Left hindlimb (tissue), 1 donor: Measurements from ENCODE around the gene TNXB.
"Not testable (repeated sequence)": the region's sequence is repeated elsewhere in the genome, so short reads cannot be mapped to it uniquely, and the experiment has no call there.

Experiments used
- DNase-seq: peaks from one replicate; pipeline ENCODE4 v3.0.0-alpha.2; 2018

The TNXB gene

DNA sequence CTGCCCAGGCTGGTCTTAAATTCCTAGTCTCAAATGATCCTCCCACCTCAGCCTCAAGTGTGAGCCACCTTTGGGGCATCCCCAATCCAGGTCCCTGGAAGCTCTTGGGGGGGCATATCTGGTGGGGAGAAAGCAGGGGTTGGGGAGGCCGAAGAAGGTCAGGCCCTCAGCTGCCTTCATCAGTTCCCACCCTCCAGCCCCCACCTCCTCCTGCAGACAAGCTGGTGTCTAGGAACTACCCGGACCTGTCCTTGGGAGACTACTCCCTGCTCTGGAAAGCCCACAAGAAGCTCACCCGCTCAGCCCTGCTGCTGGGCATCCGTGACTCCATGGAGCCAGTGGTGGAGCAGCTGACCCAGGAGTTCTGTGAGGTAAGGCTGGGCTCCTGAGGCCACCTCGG, 70.3 kb downstream of the TNXB start:
- DNase-seq, result not testable (repeated sequence)

GRCh38 chr6:32037598-32038524, 71.3 kb downstream of the TNXB start, which contains the start of gene CYP21A2:
TSS of gene CYP21A2 (plus strand) at chr6:32038415. CDS start at chr6:32038423, 8 bp downstream.
- DNase-seq, result not testable (repeated sequence)

DNA sequence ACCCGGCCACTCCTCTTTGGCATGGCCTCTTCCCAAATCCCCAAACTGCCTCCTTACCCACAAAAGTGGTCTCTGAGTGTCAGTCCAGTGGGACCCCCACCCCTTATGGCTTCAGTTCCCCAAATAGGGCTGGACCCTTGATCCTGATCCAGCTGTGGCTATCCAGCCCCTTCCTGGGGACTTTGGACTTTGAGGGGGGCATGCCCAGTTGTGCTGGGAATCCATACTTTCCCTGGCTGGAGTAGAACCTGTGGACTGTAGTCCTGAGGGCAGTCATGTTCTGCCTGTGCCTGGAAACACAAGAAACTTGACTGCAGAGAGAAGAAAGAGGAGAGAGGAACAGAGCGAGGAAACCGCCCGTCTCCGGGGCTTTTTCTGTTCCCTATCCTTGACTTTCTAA, 72.0 kb downstream of the TNXB start:
- not testable (repeated sequence) for DNase-seq

DNA sequence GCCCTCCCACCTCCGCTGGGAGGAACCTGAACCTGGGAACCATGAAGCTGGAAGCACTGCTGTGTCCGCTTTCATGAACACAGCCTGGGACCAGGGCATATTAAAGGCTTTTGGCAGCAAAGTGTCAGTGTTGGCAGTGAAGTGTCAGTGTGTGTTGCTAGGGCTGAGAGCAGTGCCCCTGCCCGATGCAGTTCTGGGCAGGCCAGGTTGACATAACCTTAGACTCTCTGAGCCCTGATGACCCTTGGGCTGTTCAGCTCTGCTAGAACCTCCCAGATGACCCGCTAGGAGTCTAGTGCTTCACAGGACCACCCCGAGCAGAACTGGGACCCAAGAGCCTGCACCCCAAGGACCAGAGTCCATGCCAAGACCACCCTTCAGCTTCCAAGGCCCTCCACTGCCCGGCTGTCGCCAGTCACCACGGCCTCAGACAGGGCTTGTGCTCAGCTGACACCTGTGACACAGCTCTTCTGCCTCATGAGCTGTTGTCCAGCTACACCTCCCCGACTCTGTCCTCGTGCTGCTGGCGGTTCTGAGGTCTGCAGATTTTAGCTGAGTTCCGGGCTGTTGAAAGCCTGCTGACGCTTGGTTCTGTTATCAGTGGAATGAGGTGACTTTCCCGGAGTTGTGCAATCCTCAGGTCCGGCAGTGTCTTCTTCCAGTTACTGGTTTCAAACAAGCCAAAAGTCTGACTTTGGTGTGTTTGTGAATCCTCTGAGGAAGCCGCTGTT, 73.7 kb downstream of the TNXB start:
- not testable (repeated sequence) for DNase-seq

- not testable (repeated sequence) for DNase-seq
These were observed 79.6 kb downstream of the TNXB start for GRCh38 chr6:32029553-32029952.

DNA sequence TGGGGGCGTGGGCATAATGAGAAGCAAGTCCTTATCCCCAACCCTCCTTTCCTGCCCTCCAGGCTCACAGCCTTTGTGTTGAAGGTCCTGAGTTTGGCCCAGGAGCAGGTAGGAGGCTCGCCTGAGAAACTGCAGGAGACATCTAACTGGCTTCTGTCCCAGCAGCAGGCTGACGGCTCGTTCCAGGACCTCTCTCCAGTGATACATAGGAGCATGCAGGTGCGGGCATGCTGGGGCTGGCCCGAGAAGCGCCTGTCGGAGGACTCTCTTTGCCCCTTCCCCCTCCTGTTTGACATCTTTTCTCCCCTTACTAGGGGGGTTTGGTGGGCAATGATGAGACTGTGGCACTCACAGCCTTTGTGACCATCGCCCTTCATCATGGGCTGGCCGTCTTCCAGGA, 80.5 kb downstream of the TNXB start:
- DNase-seq, result not testable (repeated sequence)

GRCh38 chr6:32022100-32022499, 87.0 kb downstream of the TNXB start:
- DNase-seq, result not testable (repeated sequence)

GRCh38 chr6:32014547-32014946, 94.6 kb downstream of the TNXB start, which contains the start of gene C4B:
TSS of gene C4B (plus strand) at chr6:32014795. CDS start at chr6:32014846, 51 bp downstream.
- DNase-seq, result not testable (repeated sequence)

DNA sequence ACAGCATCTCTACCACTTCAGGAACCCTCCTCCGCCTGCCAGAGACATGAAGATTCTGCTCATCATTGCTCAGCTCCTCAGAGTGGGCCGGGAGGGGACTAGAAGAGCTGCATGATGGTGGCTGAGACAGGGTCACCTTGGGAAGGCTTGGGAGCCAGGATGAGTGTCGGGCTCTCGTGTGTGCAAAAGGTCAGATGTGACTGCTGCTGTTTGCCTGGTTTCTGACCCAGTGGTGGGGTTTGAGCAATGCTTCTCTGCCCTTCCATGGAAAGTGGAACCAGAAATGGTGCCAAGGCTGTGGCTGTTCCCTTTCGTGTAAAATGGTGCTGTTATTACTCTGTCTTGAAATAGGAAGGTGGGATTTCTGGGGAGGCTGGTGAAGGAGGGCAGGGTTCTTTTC, 95.4 kb downstream of the TNXB start:
- DNase-seq, result not testable (repeated sequence)

GRCh38 chr6:32012941-32013617, 96.1 kb downstream of the TNXB start:
- peak; percentile 6 for DNase-seq

DNA sequence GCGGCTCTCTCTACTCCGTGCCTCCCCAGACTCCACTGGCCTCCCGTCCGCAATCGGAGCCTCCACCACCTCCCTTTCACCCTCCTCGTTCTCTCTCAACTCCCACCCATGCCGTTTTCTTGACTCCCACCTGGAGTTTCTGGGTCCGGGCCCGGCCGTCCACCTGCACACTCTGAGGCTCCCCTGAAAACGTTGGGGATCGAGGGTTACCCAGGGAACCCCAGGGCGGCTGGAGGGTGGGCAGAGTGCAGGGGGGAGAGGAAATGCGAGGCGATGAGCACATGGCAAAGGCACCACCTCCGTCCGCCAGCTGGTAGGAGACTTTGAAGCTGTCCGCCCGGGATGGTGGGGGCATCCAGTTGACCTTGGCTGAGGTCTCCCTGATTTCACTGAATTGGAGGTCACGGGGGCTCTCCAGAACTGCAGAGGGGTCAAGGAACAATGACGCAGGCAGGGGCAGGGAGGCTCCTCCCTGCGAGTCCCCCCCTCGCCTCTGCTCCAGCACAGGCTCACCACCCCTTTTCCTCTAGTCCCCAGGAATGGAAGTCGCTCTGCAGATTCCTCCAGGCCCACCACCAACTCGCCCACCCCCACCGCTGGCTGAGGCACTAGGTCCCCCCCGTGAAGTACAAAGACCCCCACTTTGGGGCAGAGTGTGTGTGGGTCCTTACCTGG, 98.1 kb downstream of the TNXB start:
- DNase-seq, result peak; percentile 29

DNA sequence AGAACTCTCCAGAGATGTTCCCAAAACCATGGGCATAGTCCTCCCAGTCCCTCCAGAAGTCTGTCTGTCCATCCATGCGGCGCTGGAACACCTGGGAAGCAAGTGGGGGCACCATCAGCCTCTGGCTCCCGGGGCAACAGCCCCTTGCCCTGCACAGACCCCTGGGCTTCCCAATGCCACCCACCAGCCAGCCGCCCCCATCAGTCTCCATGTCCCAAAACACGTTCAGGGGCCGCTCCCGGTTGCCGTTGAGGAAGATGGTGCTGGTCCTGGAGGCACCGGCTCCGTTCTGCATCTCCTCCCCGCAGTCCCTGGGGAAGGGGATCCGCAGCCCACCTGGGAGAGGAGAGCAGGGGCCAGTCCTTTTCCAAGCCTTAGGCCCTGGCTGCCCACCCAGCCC, 99.6 kb downstream of the TNXB start:
- DNase-seq, result not testable (repeated sequence)

- not testable (repeated sequence) for DNase-seq
These were observed 100.5 kb downstream of the TNXB start for GRCh38 chr6:32008616-32009015.

- not testable (repeated sequence) for DNase-seq
These were observed 101.1 kb downstream of the TNXB start for GRCh38 chr6:32008037-32008436.

GRCh38 chr6:32007086-32007485, 102.1 kb downstream of the TNXB start:
- peak; percentile 16 for DNase-seq

DNA sequence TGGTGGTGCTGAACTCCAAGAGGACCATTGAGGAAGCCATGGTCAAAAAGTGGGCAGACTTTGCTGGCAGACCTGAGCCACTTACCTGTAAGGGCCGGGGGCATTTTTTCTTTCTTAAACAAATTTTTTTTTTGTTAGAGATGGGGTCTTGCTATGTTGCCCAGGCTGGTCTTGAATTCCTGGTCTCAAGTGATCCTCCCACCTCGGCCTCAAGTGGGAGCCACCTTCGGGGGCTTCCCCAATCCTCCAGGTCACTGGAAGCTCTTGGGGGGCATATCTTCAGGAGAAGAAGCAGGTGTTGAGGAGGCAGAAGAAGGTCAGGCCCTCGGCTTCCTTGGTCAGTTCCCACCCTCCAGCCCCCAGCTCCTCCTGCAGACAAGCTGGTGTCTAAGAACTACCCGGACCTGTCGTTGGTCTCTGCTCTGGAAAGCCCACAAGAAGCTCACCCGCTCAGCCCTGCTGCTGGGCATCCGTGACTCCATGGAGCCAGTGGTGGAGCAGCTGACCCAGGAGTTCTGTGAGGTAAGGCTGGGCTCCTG, 103.1 kb downstream of the TNXB start:
- peak; percentile 6 for DNase-seq

DNA sequence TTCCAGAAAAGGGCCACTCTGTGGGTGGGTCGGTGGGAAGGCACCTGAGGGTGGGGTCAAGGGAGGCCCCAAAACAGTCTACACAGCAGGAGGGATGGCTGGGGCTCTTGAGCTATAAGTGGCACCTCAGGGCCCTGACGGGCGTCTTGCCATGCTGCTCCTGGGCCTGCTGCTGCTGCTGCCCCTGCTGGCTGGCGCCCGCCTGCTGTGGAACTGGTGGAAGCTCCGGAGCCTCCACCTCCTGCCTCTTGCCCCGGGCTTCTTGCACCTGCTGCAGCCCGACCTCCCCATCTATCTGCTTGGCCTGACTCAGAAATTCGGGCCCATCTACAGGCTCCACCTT, 103.6 kb downstream of the TNXB start:
- DNase-seq, result peak; percentile 10

DNA sequence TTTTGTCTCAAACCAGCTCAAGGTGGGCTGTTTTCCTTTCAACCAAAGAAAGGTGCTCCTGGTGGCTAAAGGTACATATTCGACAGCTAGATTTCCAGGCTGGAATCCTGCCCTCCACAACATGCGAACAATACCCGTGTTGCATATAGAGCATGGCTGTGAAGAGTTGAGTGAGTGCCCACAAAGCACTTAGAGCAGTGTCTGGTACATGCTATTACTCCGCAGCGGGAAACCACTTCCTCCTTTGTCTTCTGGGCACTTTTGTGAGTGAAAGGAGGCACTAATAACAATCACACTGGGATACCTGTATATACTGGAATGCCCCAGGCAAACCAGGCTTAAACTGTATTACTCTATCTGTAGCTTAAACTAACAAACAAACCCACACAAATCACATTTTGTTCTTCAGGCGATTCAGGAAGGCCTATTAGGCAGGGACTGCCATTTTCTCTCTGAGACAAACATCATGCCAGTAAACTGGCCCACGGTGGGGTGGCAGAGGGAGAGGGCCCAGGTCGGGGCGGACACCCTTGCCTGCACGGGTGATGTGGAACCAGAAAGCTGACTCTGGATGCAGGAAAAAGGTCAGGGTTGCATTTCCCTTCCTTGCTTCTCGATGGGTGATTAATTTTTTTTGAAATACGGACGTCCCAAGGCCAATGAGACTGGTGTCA, 104.1 kb downstream of the TNXB start:
- not testable (repeated sequence) for DNase-seq

DNA sequence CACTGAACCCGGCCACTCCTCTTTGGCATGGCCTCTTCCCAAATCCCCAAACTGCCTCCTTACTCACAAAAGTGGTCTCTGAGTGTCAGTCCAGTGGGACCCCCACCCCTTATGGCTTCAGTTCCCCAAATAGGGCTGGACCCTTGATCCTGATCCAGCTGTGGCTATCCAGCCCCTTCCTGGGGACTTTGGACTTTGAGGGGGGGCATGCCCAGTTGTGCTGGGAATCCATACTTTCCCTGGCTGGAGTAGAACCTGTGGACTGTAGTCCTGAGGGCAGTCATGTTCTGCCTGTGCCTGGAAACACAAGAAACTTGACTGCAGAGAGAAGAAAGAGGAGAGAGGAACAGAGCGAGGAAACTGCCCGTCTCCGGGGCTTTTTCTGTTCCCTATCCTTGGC, 104.7 kb downstream of the TNXB start:
- not testable (repeated sequence) for DNase-seq

- not testable (repeated sequence) for DNase-seq
These were observed 105.8 kb downstream of the TNXB start for GRCh38 chr6:32003301-32003700.

- DNase-seq, result not testable (repeated sequence)
These were observed 106.4 kb downstream of the TNXB start for GRCh38 chr6:32002546-32003268.
